HG03457 (cell line): ENCODE measurements around the gene MYBPC2.
A peak's percentile ranks its signal among the peaks of the same experiment; 100 is the strongest.
"Not testable (repeated sequence)": the region's sequence is repeated elsewhere in the genome, so short reads cannot be mapped to it uniquely, and the experiment has no call there.

Experiments used
- ATAC-seq: cut with Tn5 transposase; IDR thresholded peaks from one replicate; pipeline ENCODE4 v1.9.1; 2021; ENCODE audit warnings: moderate number of reproducible peaks; ENCODE audit not compliant: unreplicated experiment

MYBPC2 gene

GRCh38 chr19:50427318-50427925 is 5.3 kb upstream of the MYBPC2 start:
- ATAC-seq = no peak

- no peak for ATAC-seq
Measured at GRCh38 chr19:50427997-50428425, 4.7 kb upstream of the MYBPC2 start.

GRCh38 chr19:50428772-50429463 is 3.8 kb upstream of the MYBPC2 start:
- no peak for ATAC-seq

GRCh38 chr19:50430888-50431342 is 1.8 kb upstream of the MYBPC2 start:
- ATAC-seq = no peak

- peak; percentile 46 for ATAC-seq
Measured at GRCh38 chr19:50431343-50432220, 1.1 kb upstream of the MYBPC2 start.

GRCh38 chr19:50433201-50434180 is 799 bp downstream of the MYBPC2 start:
- no peak for ATAC-seq

- no peak for ATAC-seq
Measured at GRCh38 chr19:50434525-50434924, 1.8 kb downstream of the MYBPC2 start.

GRCh38 chr19:50435221-50435620 is 2.5 kb downstream of the MYBPC2 start:
- no peak for ATAC-seq

GRCh38 chr19:50435627-50436026 is 2.9 kb downstream of the MYBPC2 start:
- no peak for ATAC-seq

GRCh38 chr19:50437862-50438449 is 5.3 kb downstream of the MYBPC2 start:
- no peak for ATAC-seq

- not testable (repeated sequence) for ATAC-seq
Measured at GRCh38 chr19:50439130-50439529, 6.4 kb downstream of the MYBPC2 start.

- no peak for ATAC-seq
Measured at GRCh38 chr19:50444059-50444458, 11.4 kb downstream of the MYBPC2 start.

GRCh38 chr19:50447053-50447452 is 14.4 kb downstream of the MYBPC2 start:
- ATAC-seq = no peak

GRCh38 chr19:50447750-50448149 is 15.1 kb downstream of the MYBPC2 start:
- no peak for ATAC-seq

- ATAC-seq = no peak
Measured at GRCh38 chr19:50449236-50449899, 16.7 kb downstream of the MYBPC2 start.

GRCh38 chr19:50450369-50451222 is 17.9 kb downstream of the MYBPC2 start:
- ATAC-seq = no peak

- no peak for ATAC-seq
Measured at GRCh38 chr19:50451223-50451534, 18.5 kb downstream of the MYBPC2 start.

- no peak for ATAC-seq
Measured at GRCh38 chr19:50453243-50453642, 20.6 kb downstream of the MYBPC2 start.

- no peak for ATAC-seq
Measured at GRCh38 chr19:50455992-50456391, 23.3 kb downstream of the MYBPC2 start.
